NCI-H510A treated with DMSO at 0.1 percent for 48 hours (cell line): Measurements from ENCODE around the gene RTRAF.

Experiments
- DNase-seq: peaks from one replicate; lab custom pipeline; 2025; lab: John Stamatoyannopoulos, UW

The RTRAF gene

DNA sequence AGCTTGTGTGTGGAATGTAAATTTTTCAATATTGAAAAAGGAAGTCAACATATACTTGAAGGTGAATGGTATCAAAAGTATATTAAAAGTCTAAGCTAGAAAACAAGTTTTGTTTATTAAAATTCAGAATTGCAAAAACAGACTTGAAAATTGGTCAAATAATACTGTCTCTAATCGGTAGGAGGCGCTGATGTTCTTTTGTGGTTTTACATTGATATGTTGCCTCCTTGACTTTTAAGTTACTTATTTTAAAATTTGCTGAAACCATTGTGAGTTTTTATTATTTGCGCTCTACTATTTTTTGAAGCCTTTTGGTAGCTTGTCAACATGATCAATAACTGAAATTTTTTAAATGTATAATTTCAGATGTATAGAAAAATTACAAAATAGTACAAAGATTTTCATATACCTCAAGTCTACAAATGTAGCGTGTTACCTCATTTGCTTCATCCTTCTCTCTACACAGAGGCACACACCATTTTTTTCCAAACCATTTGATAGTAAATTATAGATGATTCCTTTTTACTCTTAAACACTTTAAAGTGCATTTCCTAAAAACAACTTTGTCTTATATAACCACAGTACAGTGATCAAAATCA is 6.9 kb downstream of the RTRAF start:
- DNase-seq, result no peak

DNA sequence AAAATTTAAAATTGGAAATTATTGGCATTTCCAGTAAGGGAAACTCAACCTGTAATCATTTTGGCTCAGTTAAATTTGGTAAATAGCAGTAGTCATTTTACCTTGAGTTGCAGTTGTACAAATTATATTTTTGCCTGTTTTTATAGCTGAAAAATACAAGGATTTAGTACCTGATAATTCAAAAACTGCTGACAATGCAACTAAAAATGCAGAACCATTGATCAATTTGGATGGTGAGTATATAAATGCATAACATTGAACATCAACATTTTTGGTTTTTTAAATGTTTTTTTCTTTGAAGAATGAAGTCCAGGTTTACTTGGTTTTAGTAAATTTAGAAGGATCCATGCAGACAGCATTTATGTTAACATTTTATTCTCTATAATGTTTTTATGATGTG is 9.0 kb downstream of the RTRAF start:
- DNase-seq, result no peak

DNA sequence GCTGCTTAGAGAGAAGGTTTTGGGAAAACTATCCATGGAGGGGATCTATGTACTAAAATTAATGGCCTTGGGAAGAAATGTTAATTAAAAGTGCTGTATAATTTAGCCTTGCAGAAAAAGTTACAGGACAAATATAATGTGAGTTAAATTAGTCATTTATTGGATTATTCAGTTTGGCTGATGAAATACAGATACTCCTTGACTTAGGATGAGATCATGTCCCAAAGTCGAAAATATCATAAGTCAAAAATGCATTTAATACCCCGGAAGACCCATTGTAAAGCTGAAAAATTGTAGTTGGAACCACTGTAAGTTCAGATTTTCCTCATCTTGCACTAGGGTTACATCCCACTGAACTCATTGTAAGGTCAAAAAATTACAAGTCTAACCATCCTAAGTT is 9.7 kb downstream of the RTRAF start:
- no peak for DNase-seq

DNA sequence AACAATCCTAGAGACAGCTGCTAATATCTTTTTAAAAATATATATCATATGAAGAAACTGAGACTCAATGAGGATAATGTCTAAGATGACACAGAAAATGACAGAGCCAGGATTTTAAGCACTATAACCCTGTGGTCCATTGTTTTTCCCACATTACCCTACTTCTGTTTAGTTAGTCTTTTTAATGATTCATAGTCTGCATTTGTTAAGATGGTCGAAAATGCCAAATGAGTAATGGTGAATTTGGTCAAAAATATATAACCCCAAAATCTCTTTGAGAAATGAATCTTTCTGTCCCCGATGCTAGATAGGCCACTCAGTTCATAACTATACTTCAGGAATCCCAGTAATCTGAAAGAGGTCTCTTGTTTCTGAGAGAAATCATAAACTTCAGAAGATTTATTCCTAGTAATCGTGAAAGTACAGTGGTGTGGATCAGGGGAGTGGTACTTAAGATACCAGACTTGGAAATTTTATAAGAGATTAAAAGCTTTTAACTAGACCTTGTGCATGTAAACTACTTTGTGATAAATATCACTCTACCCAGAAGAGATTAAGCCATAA is 10.8 kb downstream of the RTRAF start:
- DNase-seq, result no peak

DNA sequence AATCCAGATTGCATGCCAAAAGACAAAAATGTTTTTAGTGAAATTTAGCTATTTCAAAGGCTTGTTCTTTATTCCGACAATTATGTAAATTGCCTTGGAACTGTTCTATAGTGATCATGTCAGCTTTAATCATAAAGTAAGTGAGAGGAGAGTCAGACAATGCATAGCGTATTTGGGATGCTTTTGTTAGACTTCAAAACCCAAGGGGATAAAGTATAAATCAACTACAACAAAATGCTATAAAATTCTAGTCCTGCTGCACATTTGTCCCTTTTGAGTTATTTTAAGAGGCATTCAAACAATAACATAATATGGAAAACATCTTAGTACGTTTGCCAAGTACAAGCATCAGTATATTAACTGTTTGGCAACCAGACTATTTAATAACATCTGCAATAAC is 11.3 kb downstream of the RTRAF start:
- DNase-seq, result no peak

DNA sequence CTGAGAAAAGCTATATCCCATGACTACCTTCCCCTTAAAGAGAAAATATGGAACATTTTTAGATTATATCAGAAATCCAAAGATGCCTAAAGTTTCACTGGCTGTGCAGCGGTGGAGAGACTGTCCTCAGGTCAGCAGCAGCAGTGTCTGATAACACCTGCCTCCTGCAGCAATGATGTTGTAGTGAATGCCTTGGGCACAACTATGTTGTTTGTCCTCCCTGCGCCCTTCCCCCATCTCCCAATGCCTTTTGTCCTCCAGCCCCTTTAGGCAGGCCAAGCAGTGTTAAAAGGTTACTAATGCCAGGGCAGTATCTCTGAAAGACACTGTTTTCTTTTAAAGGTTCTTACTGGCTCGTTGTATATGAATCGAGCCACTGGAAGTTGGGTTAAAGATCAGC is 13.2 kb downstream of the RTRAF start:
- no peak for DNase-seq

DNA sequence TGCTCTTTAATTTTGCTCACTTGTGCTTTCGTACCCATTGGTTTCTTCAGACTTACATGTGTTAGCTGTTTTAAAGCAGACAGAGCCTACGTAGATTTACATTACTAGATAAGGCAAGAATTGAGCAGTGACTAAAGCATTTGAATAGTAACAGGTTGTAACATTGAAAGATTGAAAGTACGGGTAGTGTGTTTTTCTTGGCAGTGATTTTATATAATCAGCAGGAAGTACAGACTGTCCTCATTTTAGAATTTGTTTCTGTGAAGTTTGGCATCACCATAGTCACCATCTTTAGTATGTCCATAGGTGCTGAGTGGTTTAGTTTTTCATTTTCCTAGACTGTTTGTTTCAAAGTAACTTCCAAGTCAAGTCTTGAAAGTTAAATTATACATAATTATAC is 14.0 kb downstream of the RTRAF start:
- no peak for DNase-seq

DNA sequence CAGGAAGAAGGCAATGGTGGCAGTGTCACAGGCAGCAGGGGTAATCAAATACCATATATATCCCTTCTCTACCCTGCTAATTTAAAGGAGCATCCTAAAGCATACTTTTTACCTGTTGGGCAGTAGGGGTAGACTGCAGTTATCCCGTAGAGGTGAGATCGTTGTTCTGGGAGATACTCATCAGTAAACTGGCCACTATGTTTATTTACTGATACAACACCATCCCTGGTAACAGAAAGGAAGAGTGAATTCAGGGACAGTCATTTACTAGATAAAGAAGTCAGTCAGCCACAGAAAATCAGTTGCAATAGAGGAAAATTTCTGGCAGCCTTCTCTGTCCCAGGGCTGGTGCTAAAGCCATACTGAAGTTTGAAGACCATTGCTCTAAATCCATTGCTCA is 16.3 kb downstream of the RTRAF start:
- no peak for DNase-seq

DNA sequence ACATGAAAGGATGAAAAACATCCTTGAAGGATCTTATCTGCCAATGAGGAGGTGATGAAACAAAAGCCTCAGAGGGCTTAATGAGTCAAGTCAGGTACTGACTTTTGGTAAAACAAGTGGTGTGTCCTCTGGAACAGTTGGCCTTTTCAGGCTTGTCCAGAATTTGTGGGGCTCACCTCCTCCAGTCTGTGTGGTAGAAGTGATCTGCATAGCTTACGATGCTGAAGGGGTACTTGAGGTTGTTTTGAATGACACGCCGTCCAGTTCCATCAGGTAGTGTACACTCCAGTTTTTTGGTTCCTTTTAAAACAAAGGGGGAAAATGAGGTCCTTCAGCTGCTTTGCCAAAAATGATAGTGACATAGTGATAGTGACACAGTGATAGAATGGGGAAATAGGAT is 17.0 kb downstream of the RTRAF start:
- no peak for DNase-seq

DNA sequence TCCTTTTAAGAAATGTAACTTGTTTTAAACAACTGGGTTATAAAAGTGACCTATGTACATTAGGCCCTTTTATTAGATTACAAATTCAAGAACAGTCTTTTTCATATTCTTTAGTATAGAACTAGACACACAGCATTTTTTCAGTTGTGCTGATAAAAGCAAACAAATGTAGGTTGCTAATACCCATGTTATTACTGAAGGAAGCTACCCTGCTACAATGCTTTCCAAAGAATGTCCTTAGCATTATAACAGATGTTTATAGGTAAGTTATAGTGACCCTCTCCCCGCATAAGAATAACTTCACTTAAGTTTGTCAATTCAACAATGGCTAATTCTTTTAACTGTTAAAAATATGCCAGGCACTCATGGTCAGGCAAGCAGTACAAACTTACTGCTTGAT is 17.9 kb downstream of the RTRAF start:
- DNase-seq, result no peak

DNA sequence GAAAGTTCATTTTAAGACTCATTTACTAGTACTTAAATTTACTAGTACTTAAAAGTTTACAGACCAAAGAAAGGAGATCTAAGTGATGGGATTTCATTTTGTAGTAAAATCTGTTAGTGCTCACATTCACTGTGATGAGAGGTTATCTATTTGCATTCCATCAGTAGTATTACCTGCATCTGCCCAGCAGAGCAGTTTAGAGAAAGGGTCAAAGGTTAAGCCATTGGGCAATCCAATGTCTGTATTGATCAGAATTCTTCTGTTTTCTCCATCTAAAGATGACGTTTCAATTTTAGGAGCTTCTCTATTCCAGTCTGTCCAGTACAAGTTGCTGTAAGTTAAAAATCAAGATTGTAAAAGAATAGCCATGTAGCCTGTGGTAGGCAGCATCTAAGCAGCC is 18.3 kb downstream of the RTRAF start:
- DNase-seq, result no peak

DNA sequence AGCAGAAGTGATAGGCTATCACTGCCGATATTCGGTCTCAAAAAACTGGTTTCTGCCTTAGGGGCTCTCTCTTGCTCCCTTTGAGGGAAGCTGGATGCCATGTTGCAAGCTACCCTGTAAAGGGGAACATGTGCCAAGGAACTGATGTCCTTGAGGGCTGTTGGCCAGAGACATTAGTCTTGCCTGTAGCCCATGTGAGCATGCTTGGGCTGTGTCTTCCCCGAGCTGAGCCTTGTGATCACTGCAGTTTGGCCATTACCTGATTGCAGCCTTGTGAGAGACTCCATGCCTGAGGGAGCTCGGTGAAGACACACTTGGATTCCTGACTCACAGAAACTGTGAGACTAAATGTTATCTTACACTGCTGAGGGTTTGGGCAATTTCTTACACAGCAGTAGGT is 18.8 kb downstream of the RTRAF start:
- no peak for DNase-seq

DNA sequence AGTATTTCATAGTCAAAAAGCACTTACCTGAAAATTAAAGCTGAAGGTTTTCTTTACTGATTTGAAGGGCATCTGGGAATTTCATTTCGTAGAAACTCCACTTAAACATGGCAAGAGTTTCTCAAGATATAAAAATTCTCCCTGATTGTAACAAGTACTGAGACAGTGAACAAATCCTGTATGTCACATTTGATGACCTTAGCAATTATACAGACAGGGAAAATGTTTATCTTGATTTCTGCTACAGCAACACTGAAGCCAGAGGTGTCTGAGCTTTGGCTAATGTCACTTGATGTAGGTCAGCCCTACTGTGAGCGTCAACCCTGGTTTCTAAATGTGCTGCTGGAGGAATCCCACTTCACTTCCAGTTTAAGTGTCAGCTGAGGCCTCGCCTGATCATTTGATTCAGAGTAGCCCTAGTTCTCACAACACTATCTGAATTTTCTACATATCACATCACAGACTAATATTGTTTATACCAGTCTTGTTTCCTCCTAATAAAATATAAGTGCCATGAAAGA is 20.9 kb downstream of the RTRAF start:
- DNase-seq, result no peak

DNA sequence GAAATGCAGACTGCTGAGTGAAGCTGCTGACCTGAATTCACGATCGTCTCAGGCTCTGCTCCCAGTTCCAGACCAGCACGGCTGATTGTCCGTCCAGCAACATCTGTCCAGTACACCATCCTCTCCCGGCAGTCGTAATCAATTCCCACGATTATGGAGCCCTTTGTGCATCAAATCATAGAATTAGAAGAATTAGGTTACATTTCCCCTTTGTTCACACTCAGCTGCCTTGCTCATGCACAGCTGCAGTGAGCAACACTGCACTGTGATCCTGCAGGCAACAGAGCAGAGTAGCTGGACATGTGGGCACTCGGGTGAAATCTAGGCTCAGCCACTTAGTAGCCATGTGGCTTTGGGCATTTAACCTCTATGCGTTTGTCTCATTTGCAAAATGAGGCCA is 22.2 kb downstream of the RTRAF start:
- no peak for DNase-seq

DNA sequence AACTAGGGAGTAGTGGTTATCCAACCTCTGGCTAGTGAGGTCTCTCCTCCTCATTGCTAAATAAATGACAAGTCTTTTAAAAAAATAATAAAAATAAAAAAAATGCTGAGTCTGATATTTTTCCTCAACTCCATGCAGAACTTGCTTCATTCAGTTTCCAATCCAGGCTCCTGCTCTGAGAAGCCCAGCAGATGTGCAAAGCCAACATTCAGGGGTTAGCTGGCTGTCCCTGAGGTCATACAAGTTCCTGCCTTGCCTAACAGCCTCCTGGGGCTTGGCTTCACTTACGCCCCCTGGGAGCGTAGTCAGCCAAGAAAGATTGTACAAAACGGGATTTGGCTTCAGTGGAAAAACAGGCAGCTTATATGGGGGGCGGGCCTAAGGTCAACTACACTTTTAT is 23.3 kb downstream of the RTRAF start:
- DNase-seq, result no peak

DNA sequence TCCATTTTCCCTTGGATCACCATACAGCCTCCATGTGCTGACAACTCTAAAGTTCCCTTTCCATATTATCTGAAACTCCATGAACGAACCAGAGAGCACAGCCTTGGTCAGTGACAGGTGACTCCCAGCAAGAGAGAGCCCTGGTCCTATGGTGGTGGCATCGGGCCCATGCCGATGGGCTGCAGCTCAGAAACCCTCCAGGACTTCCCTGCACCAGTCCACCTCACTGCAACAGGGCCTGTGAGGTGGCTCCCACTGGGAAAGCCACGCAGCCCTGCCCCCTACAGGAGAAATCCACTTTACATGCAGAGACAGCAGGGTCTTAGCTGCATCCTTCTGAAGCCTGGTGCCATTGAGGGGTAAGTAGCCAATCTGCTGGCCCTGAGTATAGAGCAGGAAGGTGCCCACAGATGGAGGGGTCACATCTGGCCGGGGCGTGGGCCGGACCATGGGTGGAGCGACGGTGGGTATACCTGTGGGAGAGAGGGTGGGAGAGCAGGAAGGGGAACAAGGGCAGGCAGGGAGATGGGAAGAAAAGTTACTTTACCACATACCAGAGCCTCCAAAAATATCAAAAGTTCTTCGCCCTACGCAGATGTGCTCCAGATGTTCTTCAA is 24.7 kb downstream of the RTRAF start:
- DNase-seq, result no peak

DNA sequence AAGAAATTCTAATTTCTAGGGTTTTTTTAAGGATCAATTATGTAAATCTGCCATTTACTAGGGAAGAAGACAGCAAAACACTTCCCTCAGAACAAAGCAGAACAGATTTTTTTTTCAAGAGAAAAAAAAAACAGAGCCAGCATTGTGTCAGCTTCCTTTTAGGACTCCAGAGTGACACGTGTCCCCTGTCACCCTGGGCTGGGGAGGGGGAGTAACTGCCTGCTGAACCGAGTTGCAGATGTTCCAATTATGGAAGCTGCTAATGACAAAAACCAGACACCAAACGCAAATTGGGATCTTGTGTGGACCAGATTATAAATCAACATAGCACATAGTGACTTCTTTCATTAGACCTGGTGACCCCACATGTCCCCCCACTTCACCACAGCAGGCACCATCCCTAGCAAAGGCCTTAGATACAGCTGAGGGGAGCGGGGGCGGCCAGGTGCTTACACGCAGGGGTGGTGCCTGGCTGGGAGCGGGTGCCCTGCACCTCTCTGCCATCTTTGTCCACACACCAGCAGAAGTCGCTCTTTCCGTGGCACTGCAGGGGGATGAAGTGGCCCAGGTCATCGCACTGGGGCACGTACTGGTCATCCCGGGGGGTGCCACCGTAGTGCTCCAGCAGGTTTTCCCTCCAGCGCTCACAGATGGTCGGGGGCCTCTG is 25.4 kb downstream of the RTRAF start:
- no peak for DNase-seq

DNA sequence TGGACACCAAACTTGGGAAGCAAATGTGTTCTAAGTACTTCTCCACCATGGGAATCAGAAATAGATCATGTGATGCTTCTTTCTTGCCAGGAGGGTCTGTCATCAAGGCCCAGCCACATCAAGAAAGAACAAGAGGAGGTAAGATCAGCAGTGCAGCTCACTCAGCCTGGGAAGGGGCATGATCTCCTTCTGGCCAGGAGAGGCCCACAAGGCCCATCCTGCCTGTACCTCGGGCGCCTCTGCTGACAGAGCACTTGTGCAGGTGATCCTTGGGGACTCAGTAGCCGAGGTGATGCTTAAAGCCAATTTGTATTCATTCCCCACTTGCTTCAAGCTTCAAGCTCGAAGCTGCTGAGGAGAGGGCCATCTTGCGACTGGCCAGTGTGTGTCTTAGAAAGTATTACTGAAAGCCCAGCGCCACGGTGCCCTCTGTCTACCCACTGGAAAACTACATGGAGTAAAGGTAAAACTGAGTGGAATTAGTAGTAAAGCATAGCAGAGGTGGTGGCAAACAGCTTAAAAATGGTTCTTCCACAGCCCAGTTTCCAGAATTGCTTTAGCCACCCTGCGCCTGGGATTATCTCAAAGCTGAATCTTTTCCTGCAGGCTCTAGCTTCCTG is 26.2 kb downstream of the RTRAF start:
- DNase-seq, result no peak

DNA sequence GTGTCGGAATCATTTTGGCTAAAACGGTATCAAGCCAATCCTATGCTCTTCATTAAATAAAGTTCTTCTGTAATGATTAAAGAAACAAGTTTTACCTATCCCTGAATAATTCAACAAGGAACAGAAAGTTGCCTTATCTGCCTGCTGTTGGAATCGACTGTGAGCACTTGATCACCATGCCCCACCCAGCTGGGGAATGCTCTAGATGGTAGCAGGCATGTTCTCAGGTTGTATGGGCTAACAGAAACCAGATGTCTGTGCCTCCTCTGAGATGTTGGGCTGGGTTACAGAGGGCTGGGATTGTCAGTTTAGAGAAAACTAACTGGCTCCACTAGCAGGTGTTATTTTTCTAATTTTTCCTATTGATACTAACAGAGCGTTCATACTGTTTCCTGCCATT is 28.9 kb downstream of the RTRAF start:
- no peak for DNase-seq

DNA sequence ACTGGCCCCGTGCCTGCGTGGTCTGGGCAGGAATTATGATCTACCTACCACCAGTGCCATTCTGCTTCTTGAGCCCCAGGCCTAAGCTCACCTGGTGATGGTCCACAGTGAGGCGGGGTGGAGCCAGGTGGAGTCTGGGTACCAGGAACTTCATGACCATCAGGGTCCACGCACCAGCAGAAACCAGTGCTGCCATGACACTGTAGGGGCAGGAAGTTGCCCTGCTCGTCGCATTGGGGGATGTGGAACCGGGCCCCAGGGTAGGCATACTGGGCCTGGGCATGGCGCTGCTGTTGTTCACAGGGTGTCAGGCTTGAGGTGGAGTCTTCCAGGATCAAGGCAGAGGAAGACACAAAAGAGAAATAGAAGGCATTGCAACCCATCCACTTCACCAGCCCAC is 29.6 kb downstream of the RTRAF start:
- no peak for DNase-seq

DNA sequence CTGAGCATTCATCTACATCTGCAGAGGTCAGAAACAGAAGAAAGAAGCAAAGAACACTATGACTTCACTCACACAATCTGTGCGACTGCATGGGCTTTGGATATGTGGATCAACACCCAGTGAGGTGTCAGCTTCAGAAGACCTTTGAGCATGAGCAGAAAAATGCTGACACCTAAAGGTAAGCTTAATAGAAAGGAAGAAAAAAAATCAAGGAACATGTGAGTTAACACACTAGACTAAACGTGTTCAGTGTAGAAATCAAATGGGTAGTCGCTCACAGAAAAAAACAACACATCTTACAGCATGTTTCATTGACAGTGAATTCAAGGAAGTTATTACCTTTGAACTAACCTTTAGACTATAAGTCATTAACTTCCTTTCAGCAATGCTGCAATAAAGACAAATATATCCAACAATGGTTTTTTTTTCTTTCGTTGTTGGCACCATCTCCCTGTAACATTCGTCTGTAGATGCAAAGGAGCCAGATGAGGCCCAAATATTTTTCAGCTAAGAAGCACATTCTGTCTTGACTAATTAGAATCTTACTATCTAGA is 30.9 kb downstream of the RTRAF start:
- no peak for DNase-seq

DNA sequence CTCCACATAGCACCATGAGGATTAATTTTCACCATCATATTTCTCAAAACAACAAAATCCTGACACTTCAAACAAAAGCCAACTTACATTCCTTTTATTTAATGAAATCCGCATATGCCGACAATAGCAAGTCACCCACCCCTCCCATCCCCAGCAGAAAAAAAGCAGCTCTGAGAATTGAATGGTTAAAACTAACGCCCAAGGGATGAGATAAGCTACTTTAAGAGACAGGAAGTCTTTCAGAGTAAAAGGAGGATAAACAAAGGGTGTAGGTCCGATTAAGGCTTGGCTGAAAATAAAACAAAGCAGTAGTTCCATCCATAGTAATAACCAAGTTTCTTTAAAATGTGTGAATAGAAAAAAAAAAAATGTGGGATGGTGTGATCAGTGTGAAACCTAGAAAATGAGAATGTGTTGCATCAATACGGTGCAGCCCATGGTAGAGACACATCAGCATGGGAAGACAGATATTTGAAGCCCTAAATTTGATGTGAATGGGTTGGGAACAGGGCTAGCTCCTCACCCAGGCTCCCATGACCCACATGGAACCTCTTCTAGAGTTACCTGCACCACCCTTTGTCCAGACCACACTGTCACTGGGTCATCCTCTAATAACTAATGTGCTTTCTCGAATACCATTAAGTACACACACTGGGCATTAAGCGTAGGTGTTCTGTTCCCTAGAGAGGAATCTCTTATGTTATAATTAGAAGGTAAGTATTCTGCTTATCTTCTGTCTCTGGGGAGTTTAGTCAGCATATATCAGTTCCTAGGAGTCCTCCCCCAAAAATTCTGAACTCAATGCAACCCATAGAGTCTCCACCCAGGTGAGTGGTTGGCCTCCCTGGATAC is 31.7 kb downstream of the RTRAF start:
- no peak for DNase-seq
